ENCODE measurements around the gene PHF19. TPM values are rescaled to one million over a fixed set of nuclear protein-coding genes. Genes with fewer than 3 reads are reported as not detected.
A peak's percentile ranks its signal among the peaks of the same experiment; 100 is the strongest.

Gene PHF19
- total and polyA plus RNA-seq, 10 of the 15 experiments (the other 5 are each of a cell fraction or from before 2014, with no cell fraction given), result 26.0 to 133 (median 87.7) TPM

DNA sequence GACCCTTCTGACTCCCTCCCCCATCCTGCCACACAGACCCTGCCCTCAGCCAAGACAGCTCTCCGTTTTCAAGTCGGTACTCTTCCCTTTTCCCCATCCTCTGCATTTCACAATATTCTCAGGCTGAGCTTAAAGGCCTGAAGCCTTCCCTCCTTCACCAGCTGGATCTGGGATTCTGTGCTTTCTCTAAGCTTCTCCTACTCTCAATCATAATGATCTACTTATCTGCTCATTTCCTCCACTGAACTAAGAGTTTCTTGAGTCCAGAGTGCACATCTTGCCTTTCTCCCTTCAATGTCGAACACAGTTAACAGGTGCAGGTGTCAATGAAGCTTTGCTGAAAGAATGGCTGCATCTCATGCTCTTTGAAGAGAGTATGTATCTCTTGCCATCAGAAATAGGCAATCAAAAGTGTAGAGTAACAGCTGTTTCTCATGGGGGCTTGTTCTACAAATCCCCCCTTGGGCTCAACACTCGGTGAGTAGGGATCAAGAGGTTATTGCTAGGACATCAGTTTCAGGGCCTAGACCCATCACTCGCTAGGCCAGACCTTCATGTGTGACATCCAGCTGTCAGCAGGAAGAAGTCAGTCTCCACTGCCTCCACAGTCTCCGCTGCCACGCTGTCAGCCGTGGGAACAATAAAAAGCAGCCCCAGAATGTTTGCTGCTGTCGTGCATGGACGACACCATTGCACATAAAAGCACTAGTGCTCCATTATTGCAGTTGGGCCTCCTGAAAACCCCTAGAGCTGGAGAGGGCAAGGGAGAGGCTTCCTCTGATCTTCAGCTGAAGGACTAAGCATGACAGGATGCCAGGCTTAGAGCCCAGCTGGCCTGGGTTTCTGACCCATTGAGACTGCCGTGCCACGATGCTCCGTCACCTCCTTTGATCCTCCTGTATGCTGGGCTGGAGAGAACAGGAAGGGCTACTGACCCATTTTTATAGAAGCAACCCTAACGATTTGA is 25.9 kb upstream of the PHF19 start (continued):
- TF ChIP-seq HDGF (IDR thresholded peaks at IDR 0.05), result no peak
- TF ChIP-seq, protein P1, sequence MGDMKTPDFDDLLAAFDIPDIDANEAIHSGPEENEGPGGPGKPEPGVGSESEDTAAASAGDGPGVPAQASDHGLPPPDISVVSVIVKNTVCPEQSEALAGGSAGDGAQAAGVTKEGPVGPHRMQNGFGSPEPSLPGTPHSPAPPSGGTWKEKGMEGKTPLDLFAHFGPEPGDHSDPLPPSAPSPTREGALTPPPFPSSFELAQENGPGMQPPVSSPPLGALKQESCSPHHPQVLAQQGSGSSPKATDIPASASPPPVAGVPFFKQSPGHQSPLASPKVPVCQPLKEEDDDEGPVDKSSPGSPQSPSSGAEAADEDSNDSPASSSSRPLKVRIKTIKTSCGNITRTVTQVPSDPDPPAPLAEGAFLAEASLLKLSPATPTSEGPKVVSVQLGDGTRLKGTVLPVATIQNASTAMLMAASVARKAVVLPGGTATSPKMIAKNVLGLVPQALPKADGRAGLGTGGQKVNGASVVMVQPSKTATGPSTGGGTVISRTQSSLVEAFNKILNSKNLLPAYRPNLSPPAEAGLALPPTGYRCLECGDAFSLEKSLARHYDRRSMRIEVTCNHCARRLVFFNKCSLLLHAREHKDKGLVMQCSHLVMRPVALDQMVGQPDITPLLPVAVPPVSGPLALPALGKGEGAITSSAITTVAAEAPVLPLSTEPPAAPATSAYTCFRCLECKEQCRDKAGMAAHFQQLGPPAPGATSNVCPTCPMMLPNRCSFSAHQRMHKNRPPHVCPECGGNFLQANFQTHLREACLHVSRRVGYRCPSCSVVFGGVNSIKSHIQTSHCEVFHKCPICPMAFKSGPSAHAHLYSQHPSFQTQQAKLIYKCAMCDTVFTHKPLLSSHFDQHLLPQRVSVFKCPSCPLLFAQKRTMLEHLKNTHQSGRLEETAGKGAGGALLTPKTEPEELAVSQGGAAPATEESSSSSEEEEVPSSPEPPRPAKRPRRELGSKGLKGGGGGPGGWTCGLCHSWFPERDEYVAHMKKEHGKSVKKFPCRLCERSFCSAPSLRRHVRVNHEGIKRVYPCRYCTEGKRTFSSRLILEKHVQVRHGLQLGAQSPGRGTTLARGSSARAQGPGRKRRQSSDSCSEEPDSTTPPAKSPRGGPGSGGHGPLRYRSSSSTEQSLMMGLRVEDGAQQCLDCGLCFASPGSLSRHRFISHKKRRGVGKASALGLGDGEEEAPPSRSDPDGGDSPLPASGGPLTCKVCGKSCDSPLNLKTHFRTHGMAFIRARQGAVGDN (IDR thresholded peaks at IDR 0.05), result no peak
- TF ChIP-seq PAX5 (IDR thresholded peaks at IDR 0.05; ENCODE audit: borderline replicate concordance, low read depth, low read length), result 0 out of 2 replicates have a peak, but pooled peaks have one; percentile 4
- no peak for TF ChIP-seq TCF3 (IDR thresholded peaks at IDR 0.05; ENCODE audit: borderline replicate concordance, insufficient read depth, low read depth, low read length)
- TF ChIP-seq SIN3A (IDR thresholded peaks at IDR 0.05; ENCODE audit: low read depth, low read length), result no peak
- no peak for TF ChIP-seq SIX5 (IDR thresholded peaks at IDR 0.05; ENCODE audit: low read depth, low read length, severe bottlenecking)
- TF ChIP-seq IKZF2 (IDR thresholded peaks at IDR 0.05), result no peak
- peak; percentile 35; the same call in 2 of the 3 replicates for TF ChIP-seq POU2F2 (IDR thresholded peaks at IDR 0.05; ENCODE audit: borderline replicate concordance, low read depth, low read length)
- no peak for TF ChIP-seq ESRRA (IDR thresholded peaks at IDR 0.05; ENCODE audit: low read length)
- TF ChIP-seq ZNF384 (IDR thresholded peaks at IDR 0.05; ENCODE audit: borderline replicate concordance, low read depth, low read length), result no peak
- TF ChIP-seq CEBPB (IDR thresholded peaks at IDR 0.05; ENCODE audit: borderline replicate concordance in 1 of 2, low read depth in 2 of 2, low read length in 2 of 2), result 0 out of 4 replicates have a peak, but pooled peaks of 1 of the 2 experiments have one; percentile 13
- TF ChIP-seq SP1 (IDR thresholded peaks at IDR 0.05; ENCODE audit: low read depth, low read length), result no peak
- no peak for TF ChIP-seq LARP7 (IDR thresholded peaks at IDR 0.05)
- TF ChIP-seq, protein P2, sequence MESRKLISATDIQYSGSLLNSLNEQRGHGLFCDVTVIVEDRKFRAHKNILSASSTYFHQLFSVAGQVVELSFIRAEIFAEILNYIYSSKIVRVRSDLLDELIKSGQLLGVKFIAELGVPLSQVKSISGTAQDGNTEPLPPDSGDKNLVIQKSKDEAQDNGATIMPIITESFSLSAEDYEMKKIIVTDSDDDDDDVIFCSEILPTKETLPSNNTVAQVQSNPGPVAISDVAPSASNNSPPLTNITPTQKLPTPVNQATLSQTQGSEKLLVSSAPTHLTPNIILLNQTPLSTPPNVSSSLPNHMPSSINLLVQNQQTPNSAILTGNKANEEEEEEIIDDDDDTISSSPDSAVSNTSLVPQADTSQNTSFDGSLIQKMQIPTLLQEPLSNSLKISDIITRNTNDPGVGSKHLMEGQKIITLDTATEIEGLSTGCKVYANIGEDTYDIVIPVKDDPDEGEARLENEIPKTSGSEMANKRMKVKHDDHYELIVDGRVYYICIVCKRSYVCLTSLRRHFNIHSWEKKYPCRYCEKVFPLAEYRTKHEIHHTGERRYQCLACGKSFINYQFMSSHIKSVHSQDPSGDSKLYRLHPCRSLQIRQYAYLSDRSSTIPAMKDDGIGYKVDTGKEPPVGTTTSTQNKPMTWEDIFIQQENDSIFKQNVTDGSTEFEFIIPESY (IDR thresholded peaks at IDR 0.05), result no peak
- TF ChIP-seq SMAD5 (IDR thresholded peaks at IDR 0.05; ENCODE audit: low read depth), result peak; percentile 81; the same call in 1 of the 2 replicates
- no peak for TF ChIP-seq SPI1 (IDR thresholded peaks at IDR 0.05; ENCODE audit: borderline replicate concordance, insufficient read depth, low read depth, low read length)
- TF ChIP-seq NFYB (IDR thresholded peaks at IDR 0.05; ENCODE audit: insufficient read depth, low read depth, low read length), result no peak
- TF ChIP-seq POLR2AphosphoS2 (IDR thresholded peaks at IDR 0.05; ENCODE audit: low read depth, low read length), result peak; percentile 46; the same call in 1 of the 2 replicates
- no peak for TF ChIP-seq BCL11A (IDR thresholded peaks at IDR 0.05; ENCODE audit: low read depth, low read length)
- TF ChIP-seq, protein P3, sequence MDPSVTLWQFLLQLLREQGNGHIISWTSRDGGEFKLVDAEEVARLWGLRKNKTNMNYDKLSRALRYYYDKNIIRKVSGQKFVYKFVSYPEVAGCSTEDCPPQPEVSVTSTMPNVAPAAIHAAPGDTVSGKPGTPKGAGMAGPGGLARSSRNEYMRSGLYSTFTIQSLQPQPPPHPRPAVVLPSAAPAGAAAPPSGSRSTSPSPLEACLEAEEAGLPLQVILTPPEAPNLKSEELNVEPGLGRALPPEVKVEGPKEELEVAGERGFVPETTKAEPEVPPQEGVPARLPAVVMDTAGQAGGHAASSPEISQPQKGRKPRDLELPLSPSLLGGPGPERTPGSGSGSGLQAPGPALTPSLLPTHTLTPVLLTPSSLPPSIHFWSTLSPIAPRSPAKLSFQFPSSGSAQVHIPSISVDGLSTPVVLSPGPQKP (IDR thresholded peaks at IDR 0.05; ENCODE audit: low read depth, low read length), result no peak
- TF ChIP-seq RCOR1 (conservative IDR thresholded peaks at IDR 0.05; ENCODE audit: low read depth, low read length), result no peak

Data from GM12878 (cell line).